Mucosa of descending colon (tissue), 3 donors: ENCODE data around the gene TNNI2. TPM values are rescaled to one million over a fixed set of nuclear protein-coding genes. Genes with fewer than 3 reads are reported as not detected.

Experiments
- ATAC-seq: fragments of 200-7000 bp; cut with Tn5 transposase; one replicate; pipeline ENCODE4 v1.9.1; 2020; ENCODE audit warnings: mild to moderate bottlenecking, moderate library complexity
- DNase-seq, 3 donors: peaks; one replicate each; pipeline ENCODE4 v3.0.0-alpha.2; 2020
- H3K36me3 ChIP-seq: fragments of 200-600 bp; one replicate; pipeline ENCODE4 v1.8.0; 2021; ENCODE audit warnings: low read depth, mild to moderate bottlenecking
- H3K4me1 ChIP-seq: fragments of 200-600 bp; one replicate; pipeline ENCODE4 v1.8.0; 2021; ENCODE audit warnings: low read depth, mild to moderate bottlenecking
- H3K4me3 ChIP-seq: fragments of 200-600 bp; one replicate; pipeline ENCODE4 v1.8.0; 2021; ENCODE audit warnings: mild to moderate bottlenecking
- H3K9me3 ChIP-seq: fragments of 200-600 bp; one replicate; pipeline ENCODE4 v1.8.0; 2021; ENCODE audit warnings: mild to moderate bottlenecking
- CTCF ChIP-seq: fragments of 200-600 bp; IDR thresholded peaks from one replicate; pipeline ENCODE4 v1.8.0; 2022; ENCODE audit warnings: antibody characterized with exemption, mild to moderate bottlenecking
- intact Hi-C, 2 donors: fragments of 100-400 bp; cut with DNase I in 1 of 2; cut with micrococcal nuclease in 1 of 2; formaldehyde crosslinking; loops; one replicate each; pipeline versions ENCODE4 v1.11.0 to v1.11.1; 2022; cut with DNase I, micrococcal nuclease
- total RNA-seq, 3 donors: library from RNA; stranded (reverse); fragmentation: NEBNext Ultra II Directional in 2 of 3; extraction: Animal tissue kit (Norgen Biotek cat#: 25700) in 2 of 3; gene quantifications; one replicate each; pipeline versions ENCODE4 v1.2.1 to v1.2.4, GENCODE V29; 2021 to 2023
- donor health status: DM: no; HTN: no; CAD: no; lungs with moderate emphysema.
- donor health status: DM: no; HTN: no; CAD: no.
- donor health status: DM: no; HTN: yes; CAD: no.

TNNI2 gene
- total RNA-seq, 3 donors from 2014 or later = 0.46 TPM; not detected in 2

- no peak for TF ChIP-seq CTCF
- intact Hi-C loops = no loop called here
- DNase-seq = peak in 2 of 3 donors; percentile 41 to 56
- H3K9me3 ChIP-seq = no peaks in the 10 kb centered on the region
- H3K4me3 ChIP-seq = no peak overlapping the region
- ATAC-seq = peak; percentile 11
- no peaks in the 10 kb centered on the region for H3K36me3 ChIP-seq
- H3K4me1 ChIP-seq = peaks cover 8% of the 10 kb centered on the region
Measured at GRCh38 chr11:1864831-1865665, 26.3 kb downstream of the TNNI2 start.

GRCh38 chr11:1866226-1866625 is 27.4 kb downstream of the TNNI2 start:
- Histone ChIP-seq H3K9me3 (no peaks in the 10 kb centered on the region), H3K4me1 (peaks cover 8% of the 10 kb centered on the region), H3K4me3 (no peak overlapping the region), H3K36me3 (no peaks in the 10 kb centered on the region)
- no peak for TF ChIP-seq CTCF
- DNase-seq (peak in 2 of 3 donors; percentile 21 to 31), ATAC-seq (no peak)
- intact Hi-C loops = no loop called here

- H3K9me3 ChIP-seq = no peaks in the 10 kb centered on the region
- no peak for ATAC-seq
- intact Hi-C loops = no loop called here
- no peaks in the 10 kb centered on the region for H3K36me3 ChIP-seq
- H3K4me1 ChIP-seq = peaks cover 8% of the 10 kb centered on the region
- DNase-seq = peak in 2 of 3 donors; percentile 7 to 43
- no peak for TF ChIP-seq CTCF
- H3K4me3 ChIP-seq = no peak overlapping the region
Measured at GRCh38 chr11:1866776-1867175, 28.0 kb downstream of the TNNI2 start.

- Histone ChIP-seq H3K4me3 (no peak overlapping the region), H3K4me1 (peaks cover 8% of the 10 kb centered on the region), H3K9me3 (no peaks in the 10 kb centered on the region), H3K36me3 (no peaks in the 10 kb centered on the region)
- no peak for ATAC-seq
- intact Hi-C loops = no loop called here
- peak in 2 of 3 donors; percentile 20 to 21 for DNase-seq
- no peak for TF ChIP-seq CTCF
Measured at GRCh38 chr11:1867381-1867780, 28.6 kb downstream of the TNNI2 start.

- Histone ChIP-seq H3K36me3 (no peaks in the 10 kb centered on the region), H3K9me3 (no peaks in the 10 kb centered on the region), H3K4me1 (peaks cover 8% of the 10 kb centered on the region), H3K4me3 (no peak overlapping the region)
- TF ChIP-seq CTCF = no peak
- intact Hi-C loops = no loop called here
- ATAC-seq (no peak), DNase-seq (peak in 1 of 3 donors; percentile 42)
Measured at GRCh38 chr11:1868056-1868635, 29.4 kb downstream of the TNNI2 start.
